ENCODE measurements around the gene ITPKA.

- TF ChIP-seq REST (IDR thresholded peaks at IDR 0.05; ENCODE audit: insufficient read depth in 1 of 2, low read depth in 2 of 2, low read length in 2 of 2) (no peak), FOXP2 (optimal IDR thresholded peaks at IDR 0.05; ENCODE audit: borderline replicate concordance, extremely low read depth, extremely low read length, insufficient read depth) (no peak), POLR2AphosphoS5 (IDR thresholded peaks at IDR 0.05; ENCODE audit: low read depth, low read length) (no peak), SIN3A (IDR thresholded peaks at IDR 0.05; ENCODE audit: borderline replicate concordance, insufficient read depth, low read length) (no peak), TAF1 (IDR thresholded peaks at IDR 0.05; ENCODE audit: borderline replicate concordance, insufficient read depth, low read length) (no peak)
These were observed 7.4 kb upstream of the ITPKA start for GRCh38 chr15:41486286-41486685.
